ENCODE data around the gene SPP2.
A peak's percentile ranks its signal among the peaks of the same experiment; 100 is the strongest.

SPP2 gene

DNA sequence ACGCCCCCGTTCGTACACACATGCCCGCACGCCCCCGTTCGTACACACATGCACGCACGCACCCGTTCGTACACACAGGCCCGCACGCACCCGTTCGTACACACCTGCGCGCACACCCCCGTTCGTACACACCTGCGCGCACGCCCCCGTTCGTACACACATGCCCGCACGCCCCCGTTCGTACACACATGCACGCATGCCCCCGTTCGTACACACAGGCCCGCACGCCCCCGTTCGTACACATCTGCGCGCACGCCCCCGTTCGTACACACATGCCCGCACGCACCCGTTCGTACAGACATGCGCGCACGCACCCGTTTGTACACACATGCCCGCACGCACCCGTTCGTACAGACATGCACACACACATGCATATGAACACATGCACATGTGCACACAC lies 45.7 kb downstream of the SPP2 start:
- DNase-seq: no peak

DNA sequence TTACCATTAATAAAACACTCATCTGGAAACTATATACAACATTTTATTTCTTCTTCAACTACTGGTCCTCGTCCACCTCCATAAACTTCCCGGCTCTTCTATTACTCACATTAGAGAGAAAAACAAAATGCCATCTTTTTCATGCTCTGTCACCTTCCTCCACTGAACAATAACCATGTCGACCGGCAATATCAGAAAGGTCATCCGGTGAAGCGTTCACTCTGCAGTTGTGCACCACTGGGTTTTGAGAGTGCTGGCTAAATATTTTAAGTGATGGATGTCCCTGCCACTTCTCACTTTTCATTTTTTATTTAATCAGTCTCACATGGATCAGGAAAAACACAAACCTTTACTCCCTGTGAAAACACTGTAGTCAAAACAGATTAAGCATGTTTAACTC lies 48.2 kb downstream of the SPP2 start:
- no peak for DNase-seq

DNA sequence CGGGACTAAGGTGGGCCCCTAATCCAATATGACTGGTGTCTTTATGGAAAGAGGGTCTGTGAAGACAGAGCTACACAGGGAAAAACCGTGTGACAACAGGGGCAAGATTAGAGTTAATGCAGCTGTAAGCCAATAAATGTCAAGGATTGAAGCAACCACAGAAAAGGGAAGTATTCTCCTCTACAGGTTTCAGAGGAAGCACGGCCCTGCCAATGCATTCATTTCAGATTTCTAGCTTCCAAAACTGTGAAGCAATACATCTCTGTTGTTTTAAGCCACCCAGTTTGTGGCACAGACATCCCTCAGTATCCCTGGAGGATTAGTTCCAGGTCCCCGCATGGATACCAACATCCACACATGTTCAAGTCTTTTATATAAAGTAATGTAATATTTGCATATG lies 48.8 kb downstream of the SPP2 start:
- no peak for DNase-seq

DNA sequence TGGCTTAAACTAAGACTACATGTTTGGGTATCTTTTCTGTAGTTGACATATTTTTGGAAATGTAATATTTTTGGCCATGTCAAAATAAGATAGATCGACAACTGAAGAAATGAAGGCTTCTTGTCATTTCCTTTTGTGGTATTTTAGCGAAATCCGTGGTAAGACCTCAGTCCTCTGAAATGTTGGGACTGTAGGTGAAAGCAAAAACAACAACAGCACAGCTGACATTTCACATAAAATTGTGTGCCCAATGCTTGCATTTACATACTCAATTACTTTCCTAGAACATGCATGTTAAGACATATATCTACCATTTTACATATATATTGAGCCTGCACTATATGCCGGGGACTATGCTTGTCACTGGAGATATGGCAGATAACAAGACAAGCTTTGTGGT lies 50.2 kb downstream of the SPP2 start:
- DNase-seq: peak; percentile 41

DNA sequence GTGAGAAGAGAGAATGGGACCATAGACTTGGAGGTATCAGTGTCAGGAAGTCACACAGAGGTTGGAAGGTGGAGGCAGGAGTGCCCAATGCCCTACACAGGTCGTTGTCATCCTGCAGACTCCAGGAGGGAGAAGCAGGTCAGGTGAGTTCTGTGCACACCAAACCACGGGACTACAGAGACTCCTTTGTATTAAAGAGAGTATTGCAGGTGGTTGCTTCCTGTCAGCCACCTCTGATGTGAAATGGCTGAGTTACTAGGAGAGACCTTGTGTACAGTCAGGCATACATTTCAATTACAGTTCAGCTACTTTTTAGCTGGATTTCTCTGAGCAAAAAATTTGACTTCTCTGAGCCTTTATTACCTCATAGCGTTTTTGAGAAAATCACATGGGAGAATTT lies 51.6 kb downstream of the SPP2 start:
- DNase-seq: peak; percentile 41

DNA sequence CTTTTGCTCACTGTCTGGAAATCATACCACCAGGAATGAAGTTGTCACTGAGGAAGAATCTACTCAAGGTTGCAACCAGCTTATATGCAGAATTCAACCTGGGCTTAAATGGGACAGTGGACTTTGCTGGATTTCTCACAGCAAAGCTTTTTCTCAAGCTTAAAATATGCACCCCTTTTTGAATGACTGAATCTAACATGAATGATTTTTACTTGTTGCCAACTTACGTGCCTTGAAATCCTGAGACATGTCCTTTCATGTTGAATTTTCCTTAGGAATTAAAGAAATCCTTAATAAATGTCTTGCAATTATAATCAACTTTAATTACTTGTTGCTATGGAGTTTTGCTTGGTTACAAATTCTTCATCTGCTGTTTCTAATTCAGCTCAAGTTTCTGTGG lies 57.4 kb downstream of the SPP2 start:
- DNase-seq: no peak

DNA sequence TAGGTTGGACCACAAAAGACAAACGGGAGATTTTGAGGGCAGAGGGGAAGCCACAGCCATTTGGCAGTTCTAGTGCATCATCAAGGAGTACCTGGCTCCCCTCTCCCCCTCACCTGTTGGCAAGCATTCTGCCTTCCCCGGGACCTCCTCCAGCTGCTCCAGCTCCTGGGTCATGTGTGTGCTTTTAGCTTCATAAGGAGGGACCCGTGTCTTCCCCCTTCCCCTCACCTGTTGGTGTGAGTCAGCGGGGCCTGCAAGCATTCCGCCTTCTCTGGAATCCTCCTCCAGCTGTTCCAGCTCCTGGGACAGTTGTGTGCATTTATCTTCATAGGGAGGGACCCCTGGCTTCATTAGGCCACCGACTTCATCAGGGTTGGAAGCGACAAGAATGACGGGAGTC lies 58.8 kb downstream of the SPP2 start:
- no peak for DNase-seq

DNA sequence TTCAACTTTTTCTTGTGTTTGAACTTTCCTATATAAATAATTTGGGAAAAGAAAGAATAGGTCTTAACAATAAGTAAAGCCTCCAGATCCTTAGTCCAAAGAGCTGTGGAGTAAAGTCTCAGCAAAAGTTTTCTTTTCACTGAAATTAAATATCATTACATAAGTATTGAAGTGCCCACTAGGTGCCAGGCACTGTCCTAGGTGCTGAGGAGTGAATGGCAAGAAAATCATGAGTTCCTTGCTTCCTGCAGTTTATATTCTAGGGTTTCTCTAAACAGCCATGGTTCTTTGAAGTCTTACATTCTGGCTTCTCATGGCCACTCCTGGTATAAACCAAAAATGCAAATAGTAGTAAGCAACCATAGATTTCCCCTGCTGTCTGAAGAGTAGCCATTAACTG lies 59.7 kb downstream of the SPP2 start:
- DNase-seq: no peak

DNA sequence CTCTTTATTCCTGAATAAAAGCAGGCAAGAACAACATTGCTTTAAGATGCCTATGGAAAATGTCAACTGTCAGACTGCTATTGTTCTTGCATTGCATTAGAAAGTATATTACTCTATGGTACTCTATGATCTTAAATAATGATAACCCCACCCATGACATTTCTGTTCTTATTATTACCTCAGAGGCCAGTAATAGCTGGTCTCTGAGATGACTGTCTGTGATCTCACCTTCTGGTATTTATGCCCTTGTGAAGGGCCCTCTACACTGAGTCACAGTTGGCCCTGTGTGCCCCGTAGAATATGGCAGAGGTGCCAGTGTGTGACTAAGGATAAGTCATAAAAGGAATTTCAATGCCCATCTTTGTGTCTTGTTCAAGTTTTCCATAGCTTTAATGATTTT lies 61.0 kb downstream of the SPP2 start:
- no peak for DNase-seq

DNA sequence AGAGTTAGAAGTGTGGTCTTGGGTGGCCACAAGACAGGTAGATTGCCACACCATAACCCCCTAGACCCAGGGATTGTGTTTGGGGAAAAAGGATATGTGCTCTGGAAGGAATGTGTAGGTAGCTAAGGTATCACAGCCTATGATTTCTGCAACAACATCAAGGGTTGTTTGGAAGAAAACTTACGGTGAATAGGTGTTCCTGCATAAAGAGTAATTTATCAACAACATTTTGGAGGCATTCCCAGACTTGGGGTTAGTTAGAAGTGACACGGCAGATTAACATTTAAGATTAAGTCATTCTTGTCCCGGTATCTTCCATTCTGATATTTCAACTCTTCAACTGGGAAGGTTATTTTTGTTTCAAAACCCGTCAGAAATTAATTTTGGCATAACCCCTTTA lies 65.5 kb downstream of the SPP2 start:
- DNase-seq: no peak

DNA sequence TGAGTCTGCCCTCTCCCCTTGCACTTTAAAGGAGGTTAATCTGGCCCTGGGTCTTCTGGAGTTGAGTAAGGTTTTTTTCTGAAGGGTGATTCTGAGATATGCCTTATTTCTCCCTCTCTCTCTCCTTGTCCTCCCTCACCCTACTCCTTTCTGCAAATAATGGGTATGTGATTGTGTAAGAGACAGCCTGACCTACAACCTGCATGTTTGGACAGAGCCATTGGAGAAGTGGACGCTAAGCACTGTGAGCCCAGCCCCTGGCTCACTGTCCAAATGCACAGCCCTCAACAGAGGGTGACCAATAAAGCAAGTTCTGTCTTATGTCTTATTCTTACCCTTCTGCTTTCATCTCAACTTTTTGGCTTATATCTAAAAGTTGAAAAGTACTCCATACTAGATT lies 71.5 kb downstream of the SPP2 start:
- DNase-seq: no peak

DNA sequence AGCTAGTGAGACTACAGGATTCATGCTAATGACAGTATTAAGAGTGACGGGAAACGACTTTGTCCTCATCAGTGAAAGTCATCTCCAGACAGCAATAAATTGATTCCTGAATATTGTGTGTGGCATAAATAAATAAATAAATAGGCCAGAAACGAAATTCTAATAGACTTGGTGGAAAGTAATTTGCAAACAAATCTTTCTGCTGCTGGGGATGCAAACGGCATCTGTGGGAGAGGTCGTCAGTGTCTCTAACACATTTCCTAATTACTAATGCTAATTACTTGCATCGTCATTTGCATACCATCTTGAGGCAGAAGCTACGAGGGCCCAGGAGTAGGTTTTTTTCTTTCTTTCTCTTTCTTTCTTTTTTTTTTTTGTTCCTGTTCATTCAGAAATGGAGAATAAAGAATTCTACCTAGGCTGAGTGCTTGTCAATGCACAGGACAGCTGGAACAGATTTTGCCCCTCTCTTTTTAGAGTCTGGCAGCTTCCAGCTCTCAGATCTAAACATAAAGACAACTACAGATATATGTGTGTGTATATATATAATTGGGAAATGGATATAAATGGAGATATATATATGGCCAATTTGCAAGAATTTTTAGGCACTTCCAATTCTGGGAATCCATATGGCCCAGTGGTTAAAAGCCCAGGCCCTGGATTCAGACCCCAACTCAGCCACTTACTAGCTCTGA lies 75.1 kb downstream of the SPP2 start:
- no peak for DNase-seq

DNA sequence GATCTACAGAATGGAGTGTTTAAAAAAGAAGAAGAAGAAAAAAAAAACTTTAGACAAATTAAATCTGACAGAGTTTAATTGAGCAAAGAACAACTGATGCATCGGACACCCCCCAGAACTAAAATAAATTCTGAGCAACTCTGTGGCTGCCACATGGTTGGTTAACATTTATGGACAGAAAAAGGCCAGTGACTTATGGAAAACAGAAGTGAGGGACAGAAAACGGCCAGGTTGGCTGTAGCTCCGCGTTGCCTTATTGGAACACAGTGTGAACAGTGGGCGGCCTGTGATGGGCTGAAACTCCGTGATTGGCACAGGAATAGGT lies 75.6 kb downstream of the SPP2 start:
- DNase-seq: no peak

All from CD4-positive, alpha-beta T cell treated with Interleukin-12 subunit alpha and Interleukin-12 subunit beta, for 1 hour (primary cell).